Activated CD8-positive, alpha-beta T cell treated with anti-CD3 and anti-CD28 coated beads for 36 hours (primary cell): ENCODE results near the gene XIRP1. TPM values are rescaled to one million over a fixed set of nuclear protein-coding genes. Genes with fewer than 3 reads are reported as not detected.

Source experiments
- ATAC-seq: fragments of 200-7000 bp; cut with Tn5 transposase; one replicate; pipeline ENCODE4 v1.10.0; 2021; ENCODE audit warnings: mild to moderate bottlenecking, moderate library complexity
- CTCF ChIA-PET: fragments of 350-600 bp; sonication (Branson Sonifier 250); formaldehyde crosslinking; loops from one replicate; lab custom pipeline; 2021; ENCODE audit warnings: antibody characterized with exemption; lab: Charles Lee
- POLR2A ChIA-PET: fragments of 350-600 bp; sonication (Branson Sonifier 250); formaldehyde crosslinking; loops from one replicate; lab custom pipeline; 2021; ENCODE audit warnings: antibody characterized with exemption; lab: Charles Lee
- DNase-seq: peaks from one replicate; pipeline ENCODE4 v3.0.0-alpha.2; 2020
- H3K27ac Mint-ChIP-seq: one replicate; pipeline ENCODE4 v1.8.0; 2021; ENCODE audit warnings: mild to moderate bottlenecking, mixed read lengths
- H3K27me3 Mint-ChIP-seq: one replicate; pipeline ENCODE4 v1.8.0; 2021; ENCODE audit warnings: mixed read lengths
- H3K36me3 Mint-ChIP-seq: one replicate; pipeline ENCODE4 v1.8.0; 2021; ENCODE audit warnings: low read depth, mixed read lengths
- H3K4me1 Mint-ChIP-seq: one replicate; pipeline ENCODE4 v1.8.0; 2021; ENCODE audit warnings: low read depth, mixed read lengths
- H3K4me3 Mint-ChIP-seq: one replicate; pipeline ENCODE4 v1.8.0; 2021; ENCODE audit warnings: mild to moderate bottlenecking, moderate library complexity, mixed read lengths
- H3K9me3 Mint-ChIP-seq: one replicate; pipeline ENCODE4 v1.8.0; 2021; ENCODE audit warnings: mixed read lengths
- CTCF ChIP-seq: fragments of 200-600 bp; IDR thresholded peaks from one replicate; pipeline ENCODE4 v1.8.0; 2022; ENCODE audit warnings: antibody characterized with exemption, mild to moderate bottlenecking
- intact Hi-C: fragments of 100-400 bp; cut with micrococcal nuclease; formaldehyde crosslinking; loops from one replicate; pipeline ENCODE4 v1.10.0; 2022
- microRNA-seq: library from miRNA; unstranded; fragments of <30 nt; microRNA quantifications from one replicate; pipeline ENCODE4 v1.2.0, GENCODE V29; 2022; ENCODE audit warnings: borderline microRNAs expressed, borderline replicate concordance
- total RNA-seq, 2 experiments: library from RNA; stranded (reverse); gene quantifications; one replicate each; pipeline ENCODE4 v1.2.3, GENCODE V29; 2021

XIRP1 gene
- total RNA-seq, 2 experiments from 2014 or later = 2.5 TPM

- no peak for ATAC-seq
- Mint-ChIP-seq H3K9me3 (no peaks in the 10 kb centered on the region), H3K4me3 (no peak overlapping the region), H3K4me1 (peaks cover 9% of the 10 kb centered on the region), H3K27me3 (no peaks in the 10 kb centered on the region), H3K36me3 (no peaks in the 10 kb centered on the region), H3K27ac (no peak overlapping the region)
- intact Hi-C loops = no loop called here
- POLR2A ChIA-PET = no interaction called here
- DNase-seq = no peak
- CTCF ChIA-PET = interaction anchor here (1.1 to 1.3 kb wide), 2 partner anchors 14 to 154 kb away, joined by 3 to 5 read pairs; no protein-coding TSS in a partner anchor
- TF ChIP-seq CTCF = no peak
These were observed 58.6 kb downstream of the XIRP1 start for GRCh38 chr3:39133822-39134221.

Small RNA genes within 50 kb of the gene (microRNA-seq; reads per million reads assigned to microRNA genes)
- not detected for gene MIR6822

Other genes with a start within 250 kb of the XIRP1 start
- not detected for gene SCN11A, start 140.7 kb downstream of the XIRP1 start, total RNA-seq
- gene WDR48, start 140.6 kb downstream of the XIRP1 start, total RNA-seq = 10 to 100 TPM; 33.2 to 34.7 TPM
- gene GORASP1, start 85.0 kb downstream of the XIRP1 start, total RNA-seq = 10 to 100 TPM; 16.2 to 18.3 TPM
- gene TTC21A, start 84.9 kb downstream of the XIRP1 start, total RNA-seq = under 1 TPM; 0.69 to 0.79 TPM
- gene CSRNP1, start 39.0 kb downstream of the XIRP1 start, total RNA-seq = 10 to 100 TPM; 88.0 to 88.3 TPM
- gene CX3CR1, start 87.4 kb upstream of the XIRP1 start, total RNA-seq = under 1 TPM; 0.34 to 0.88 TPM
- gene CCR8, start 137.1 kb upstream of the XIRP1 start, total RNA-seq = under 1 TPM; 0.34 to 0.56 TPM
- 10 to 100 TPM; 25.0 to 28.2 TPM for gene SLC25A38, start 190.8 kb upstream of the XIRP1 start, total RNA-seq
- gene RPSA, start 214.1 kb upstream of the XIRP1 start, total RNA-seq = 1,000 to 10,000 TPM; 3,048 to 3,061 TPM